GM18517 (cell line): ENCODE measurements around the gene SAMD3.
"Not testable (repeated sequence)": the region's sequence is repeated elsewhere in the genome, so short reads cannot be mapped to it uniquely, and the experiment has no call there.

Experiments used
- ATAC-seq: cut with Tn5 transposase; IDR thresholded peaks from one replicate; pipeline ENCODE4 v1.9.1; 2021; ENCODE audit warnings: mild to moderate bottlenecking, moderate library complexity; ENCODE audit not compliant: unreplicated experiment

The SAMD3 gene

DNA sequence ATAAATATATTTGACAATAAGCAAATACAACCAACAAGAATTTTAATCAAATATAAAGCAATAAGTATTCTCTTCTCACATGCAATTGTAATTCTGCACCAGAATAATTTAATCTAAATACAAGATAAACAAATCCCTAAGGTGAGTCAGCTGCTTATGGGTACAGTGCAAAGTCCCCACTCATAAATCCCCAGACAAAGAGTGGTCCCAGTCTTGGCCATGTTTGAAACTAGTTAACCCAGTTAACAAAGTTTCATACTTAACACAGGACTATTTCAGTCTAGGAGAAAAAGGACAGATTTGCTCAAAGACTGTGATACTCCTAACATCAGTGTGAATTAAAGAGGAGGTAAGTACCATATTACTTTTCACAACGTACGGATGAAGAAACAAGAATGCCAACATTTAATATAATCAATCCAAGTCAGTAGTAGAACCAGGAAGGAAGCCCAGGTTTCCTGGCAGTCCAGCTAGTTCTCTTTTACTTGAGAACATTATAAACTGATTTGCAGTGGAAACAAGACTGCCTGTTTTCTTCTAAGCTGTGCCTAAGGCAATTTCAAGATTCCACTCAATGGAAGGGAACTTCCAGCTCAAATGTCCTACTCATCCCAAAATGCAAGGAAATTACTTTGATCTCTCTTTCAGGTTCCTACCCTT is 10.4 kb downstream of the SAMD3 start:
- ATAC-seq: no peak

DNA sequence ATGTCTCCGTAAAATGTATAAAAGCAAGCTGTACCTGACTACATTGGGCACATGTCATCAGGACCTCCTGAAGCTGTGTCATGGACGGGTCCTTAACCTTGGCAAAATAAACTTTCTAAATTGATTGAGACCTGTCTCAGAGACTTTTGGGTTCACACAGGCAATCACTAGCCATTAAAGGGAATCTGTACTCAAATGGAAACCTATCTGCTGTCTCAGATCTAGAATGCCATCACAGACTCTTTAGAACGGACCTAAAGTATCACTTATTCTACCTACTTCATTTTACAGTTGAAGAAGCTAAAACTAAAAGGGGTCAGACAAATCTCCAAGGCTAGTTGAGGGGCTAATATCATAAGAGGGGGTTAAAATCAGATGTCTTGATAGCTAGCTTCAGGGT is 11.1 kb downstream of the SAMD3 start:
- no peak for ATAC-seq

DNA sequence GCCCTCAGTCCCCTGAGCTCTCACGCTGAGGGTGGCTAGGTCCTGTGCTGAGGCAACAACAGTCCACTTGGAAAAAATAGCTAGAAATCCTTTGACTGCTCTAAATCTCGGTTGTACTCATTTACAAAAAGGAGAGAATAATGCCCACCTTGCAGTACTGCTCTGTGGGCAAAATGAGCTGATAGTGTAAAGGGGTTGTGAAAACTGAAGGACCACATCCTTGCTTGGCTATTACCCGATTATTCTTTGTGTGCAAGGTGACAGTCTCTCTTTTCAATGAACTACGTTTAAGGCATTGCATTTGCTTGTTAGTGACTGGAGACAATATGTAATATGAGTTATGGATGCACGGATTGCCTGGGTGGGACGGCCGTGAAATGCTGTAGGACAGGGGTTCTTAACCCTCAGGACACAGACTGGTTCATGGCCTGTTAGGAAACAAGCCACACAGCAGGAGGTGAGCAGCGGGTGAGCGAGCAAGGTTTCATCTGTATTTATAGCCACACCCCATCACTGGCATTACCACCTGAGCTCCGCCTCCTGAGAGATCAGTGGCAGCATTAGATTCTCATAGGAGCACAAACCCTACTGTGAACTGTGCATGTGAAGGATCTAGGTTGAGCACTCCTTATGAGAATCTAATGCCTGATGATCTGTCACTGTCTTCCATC is 14.6 kb downstream of the SAMD3 start:
- ATAC-seq: no peak

DNA sequence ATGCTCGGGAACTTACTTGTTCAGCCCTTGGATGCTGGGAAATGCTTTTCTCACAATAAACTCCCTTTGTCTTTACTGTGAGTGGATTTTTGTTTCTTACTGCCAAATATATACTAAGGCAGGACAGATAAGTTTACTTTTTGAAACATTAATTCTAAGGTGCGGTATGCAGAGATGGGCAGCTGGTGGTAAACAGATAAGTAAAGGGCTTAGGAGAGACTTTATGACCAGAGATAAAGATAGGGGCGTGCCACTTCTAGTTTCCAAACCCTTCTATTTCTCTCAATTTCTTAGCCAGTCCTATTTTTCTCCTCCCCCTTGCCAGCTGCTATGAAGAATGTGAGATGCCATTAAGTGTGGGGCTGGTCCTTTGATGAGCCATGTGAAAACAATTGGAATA is 16.3 kb downstream of the SAMD3 start:
- ATAC-seq: no peak

DNA sequence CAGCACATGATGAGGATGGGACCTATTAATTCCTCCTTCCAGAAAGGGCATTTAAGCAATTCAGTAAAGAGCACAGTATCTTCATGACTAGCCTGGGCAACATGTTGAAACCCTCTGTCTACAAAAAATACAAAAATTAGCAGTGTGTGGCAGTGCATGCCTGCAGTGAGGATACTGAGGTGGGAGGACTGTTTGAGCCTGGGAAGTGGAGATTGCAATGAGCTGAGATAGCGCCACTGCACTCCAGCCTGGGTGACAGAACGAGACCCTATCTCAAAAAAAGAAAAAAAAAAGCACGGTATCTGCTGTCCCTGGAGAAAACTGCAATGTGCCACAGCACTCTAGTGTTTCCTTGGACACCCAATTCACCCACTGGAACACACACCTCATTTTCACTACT is 18.4 kb downstream of the SAMD3 start:
- ATAC-seq: no peak

DNA sequence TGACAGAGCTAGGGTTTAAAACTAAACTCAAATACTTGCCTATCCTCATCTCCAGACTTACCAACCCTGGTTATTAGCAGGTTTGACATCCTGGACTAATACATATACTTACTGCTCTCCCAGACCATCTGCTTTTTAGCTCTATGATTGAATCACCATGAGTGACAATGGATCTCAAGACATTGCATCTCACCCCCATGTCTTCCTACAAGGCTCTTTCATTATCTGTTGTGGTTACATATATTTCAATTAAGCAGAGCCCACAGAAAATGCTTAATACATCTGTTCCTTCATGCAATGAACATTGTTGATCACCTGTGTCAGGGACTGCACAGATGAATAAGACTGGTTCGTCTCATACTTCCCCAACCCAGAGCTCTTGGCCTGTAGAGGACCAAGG is 19.4 kb downstream of the SAMD3 start:
- no peak for ATAC-seq

DNA sequence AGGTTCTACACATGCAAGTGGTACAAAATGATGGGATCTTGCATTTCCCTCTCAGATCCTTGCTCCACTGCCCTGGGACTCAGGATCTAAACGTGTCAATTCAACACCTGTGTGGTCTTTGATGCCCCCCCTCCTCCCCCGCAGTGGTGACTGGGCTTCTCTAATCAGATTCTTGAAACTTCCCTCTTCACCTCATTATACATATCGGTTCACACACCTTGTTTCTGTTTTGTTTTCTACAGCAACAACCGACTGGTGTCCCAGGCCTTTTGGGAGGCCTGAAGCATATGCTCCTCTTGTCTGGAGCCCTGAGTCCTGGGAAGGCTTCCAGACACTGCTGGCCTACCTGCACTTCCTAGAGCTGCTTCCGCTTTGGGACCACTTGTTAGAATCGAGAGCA is 20.0 kb downstream of the SAMD3 start:
- peak; percentile 73 for ATAC-seq

DNA sequence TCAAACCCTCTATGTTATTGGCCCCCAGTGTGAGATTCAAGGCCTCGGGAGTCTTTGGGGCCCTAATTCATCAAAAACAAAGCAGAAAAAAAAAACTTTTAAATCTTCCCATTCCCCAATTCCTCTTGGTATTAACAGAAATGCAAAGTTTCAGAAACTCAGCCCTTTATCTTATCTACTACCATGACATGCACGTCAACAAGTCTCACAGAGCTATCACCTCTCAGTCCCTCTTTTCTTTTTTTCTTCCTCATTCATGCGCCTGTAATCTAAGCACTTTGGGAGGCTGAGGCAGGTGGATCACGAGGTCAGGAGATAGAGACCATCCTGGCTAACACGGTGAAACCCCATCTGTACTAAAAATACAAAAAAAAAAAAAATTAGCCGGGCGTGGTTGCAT is 22.7 kb downstream of the SAMD3 start:
- ATAC-seq: no peak

DNA sequence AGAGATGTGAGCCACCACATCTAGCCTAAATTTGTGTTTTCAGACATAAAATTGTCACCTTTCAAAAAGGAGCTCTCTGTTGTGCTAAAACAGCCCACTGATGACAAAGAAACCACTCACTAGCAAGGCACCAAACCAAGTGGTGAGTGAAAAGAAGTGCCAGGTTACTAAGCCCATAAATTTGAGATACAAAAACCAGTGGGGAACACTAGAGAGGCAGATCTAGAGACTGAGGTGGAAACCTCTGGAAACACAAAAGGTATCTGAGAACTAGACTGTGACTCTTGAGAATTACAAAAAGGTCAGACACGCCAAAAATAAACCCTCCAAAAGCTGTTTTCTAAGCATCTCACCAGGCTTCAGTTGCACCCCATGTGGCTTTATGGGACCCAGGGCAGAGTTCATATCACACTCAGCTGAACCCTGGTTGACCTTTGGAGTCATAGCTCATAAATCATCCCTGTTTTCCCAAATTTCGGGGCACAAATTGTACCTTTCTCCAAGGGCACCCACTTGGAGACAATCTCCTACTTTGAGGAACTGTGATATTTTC is 24.2 kb downstream of the SAMD3 start:
- ATAC-seq: no peak

DNA sequence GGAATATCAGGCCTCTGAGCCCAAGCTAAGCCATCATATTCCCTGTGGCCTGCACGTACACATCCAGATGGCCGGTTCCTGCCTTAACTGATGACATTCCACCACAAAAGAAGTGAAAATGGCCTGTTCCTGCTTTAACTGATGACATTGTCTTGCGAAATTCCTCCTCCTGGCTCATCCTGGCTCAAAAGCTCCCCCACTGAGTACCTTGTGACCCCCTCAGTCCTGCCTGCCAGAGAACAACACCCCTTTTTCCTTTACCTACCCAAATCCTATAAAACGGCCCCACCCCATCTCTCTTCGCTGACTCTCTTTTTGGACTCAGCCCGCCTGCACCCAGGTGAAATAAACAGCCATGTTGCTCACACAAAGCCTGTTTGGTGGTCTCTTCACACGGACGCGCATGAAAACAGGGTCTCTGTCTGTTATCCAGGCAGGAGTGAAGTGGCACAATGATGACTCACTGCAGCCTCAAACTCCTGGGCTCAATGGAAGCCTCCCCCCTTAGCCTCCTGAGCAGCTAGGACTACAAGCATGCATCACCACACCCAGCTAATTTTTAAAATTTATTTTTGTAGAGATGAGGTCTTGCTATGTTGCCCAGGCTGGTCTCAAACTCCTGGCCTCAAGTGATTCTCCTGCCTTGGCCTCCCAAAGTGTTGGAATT is 24.8 kb downstream of the SAMD3 start:
- ATAC-seq: not testable (repeated sequence)

DNA sequence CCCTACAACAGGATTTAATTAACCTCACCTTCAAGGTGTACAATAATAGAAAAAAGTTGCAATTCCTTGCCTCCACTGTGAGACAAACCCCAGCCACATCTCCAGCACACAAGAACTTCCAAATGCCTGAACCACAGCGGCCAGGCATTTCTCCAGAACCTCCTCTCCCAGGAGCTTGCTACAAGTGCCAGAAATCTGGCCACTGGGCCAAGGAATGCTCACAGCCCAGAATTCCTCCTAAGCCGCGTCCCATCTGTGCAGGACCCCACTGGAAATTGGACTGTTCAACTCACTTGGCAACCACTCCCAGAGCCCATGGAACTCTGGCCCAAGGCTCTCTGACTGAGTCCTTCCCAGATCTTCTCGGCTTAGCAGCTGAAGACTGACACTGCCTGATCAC is 28.3 kb downstream of the SAMD3 start:
- ATAC-seq: not testable (repeated sequence)

DNA sequence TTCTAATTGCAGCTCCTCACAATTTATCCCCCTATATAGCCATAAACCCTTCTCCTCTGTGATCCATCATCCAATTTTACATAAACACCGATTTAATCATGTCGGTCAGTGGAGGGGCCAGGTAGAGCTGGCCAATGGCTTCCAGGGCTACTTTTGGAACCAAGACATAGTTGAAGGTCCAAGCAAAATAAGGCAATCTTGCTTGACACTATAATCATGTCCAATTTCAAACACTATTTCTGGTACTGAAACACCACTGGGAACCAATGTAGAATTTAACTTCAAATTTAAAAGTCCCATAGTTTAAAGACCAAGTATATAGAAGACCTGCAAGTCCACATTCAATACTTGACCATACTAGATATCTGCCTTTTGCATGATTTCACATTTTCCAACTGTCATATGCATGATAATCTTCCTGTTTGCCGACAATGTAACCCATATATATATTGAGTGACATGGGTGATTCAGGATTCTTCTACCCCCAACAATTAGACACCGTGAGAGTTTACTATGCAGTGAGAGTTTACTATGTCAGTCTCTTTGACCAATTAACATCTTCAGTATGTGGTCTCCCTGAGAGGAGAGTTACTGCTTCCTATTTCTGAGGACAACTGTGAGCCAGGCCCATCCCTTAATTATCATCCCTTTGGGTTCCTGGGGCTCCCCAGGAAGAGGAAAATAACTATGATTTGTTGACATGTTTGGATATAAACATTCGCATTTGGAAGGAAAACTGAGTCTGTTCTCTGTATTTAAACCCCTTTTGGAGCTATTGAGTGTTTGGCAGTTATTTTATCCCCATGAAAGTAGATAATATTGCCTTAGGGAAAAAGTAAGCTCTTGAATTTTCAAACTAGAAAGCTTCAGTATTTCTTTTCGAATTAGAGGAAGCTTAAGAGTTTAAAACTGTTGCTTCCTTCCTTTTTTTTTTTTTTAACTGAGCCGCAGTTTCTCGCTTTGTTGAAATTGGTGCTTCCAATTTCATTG is 31.8 kb downstream of the SAMD3 start:
- no peak for ATAC-seq

DNA sequence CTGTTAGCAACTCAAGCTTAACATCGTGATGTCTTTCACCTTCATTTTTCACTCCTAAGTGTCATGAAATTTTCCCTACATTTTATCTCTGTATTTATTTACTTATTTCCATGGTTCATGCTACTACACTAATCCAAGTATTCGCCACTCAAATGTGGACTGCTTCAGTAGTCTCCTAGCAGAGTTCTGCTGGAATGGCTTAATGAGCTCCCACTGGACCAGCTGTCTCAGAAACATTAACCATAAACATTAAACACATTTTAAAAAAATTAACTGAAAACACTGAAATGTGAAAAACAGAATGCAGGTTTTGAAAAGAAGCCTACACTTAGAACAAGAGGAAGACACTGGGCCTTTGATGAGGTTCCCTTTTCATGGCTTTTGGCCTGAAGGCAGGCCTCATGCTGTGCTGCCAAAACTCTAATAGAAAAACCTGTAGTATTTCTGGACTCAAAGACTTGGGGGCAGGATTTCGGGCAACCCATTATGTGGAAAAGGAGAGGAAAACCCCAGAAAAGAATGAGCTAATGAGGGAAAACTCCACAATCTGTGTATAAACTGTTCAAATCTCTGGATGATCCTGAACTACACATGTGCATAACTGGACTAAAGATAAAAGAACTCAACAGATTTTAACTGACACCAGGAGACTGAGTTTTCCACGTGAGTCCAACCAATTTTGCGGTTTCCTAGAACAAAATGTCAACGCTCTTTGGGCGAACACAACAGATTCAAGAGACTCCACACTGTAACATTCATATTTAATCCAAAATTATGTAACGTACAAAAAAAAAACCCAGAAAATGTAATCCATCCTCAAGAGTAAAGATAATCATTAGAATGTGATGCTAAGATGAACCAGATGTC is 33.0 kb downstream of the SAMD3 start:
- ATAC-seq: no peak

DNA sequence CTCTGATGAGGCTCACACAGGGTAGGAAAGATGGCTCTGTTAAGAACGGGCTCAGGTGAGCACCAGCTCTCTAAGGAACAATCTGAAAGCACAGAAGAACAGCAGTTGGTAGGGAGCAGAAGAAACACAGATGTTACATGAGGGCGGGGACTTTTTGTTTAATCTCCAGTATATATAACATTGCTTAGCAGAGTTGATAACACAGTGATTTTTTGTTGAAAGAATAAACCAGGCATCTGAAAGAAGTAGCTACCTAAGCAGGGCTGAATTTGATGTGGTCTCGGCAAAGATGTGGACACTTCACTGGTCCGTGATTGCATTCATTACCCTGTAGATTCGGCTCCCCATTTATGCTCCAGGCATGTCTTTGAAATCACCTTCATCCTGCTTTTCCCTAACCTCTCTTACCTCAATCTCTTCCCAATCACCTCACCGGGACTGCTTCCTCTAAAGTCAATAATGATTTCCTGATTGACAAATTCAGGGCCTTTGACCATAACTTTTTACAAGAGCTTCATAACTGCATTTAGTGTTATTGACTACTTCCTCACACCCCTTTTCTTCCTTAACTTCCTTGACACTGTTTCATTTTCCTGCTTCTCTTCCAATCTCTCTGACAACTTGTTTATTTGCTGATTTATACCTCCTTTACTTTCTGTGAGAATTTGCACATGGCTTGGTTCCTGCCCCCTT is 34.4 kb downstream of the SAMD3 start:
- no peak for ATAC-seq

DNA sequence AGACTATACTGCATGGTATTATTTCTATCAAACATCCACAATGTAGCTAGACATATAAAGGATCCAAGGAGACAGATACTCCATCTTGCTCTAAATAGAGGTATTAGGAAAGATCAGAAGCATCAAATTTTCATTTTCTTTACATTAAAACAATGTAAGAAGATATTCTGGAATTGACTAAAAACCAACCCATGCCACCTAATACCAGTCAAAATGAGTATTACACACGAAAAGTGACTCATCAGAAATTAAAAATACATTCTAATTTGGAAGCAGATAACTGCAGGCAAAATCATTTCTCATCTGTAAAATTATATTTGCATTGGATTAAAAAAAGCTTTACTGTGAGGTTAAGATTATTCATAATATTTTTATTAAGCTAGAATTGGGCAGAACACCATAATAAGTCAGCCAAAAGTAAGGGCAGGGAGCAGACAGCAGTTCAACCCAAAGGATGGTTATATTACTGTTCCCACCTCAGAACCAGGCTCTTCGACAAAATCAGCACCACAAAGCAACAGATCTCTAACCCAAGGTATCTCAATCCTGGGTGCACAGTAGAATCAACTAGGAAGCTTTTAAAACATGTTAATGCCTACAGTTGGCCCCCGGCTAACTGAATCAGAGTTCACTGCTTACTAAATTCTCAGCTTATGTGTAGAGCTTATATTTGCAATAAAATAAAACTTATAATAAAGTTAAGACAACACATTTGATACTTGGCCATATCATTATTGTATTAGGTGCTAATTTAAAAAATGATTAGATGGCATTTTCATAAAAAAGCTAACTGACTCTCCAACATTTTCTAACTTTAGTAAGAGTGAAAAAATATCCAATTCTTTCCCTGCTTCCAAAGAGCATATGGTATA is 35.2 kb downstream of the SAMD3 start:
- ATAC-seq: no peak

DNA sequence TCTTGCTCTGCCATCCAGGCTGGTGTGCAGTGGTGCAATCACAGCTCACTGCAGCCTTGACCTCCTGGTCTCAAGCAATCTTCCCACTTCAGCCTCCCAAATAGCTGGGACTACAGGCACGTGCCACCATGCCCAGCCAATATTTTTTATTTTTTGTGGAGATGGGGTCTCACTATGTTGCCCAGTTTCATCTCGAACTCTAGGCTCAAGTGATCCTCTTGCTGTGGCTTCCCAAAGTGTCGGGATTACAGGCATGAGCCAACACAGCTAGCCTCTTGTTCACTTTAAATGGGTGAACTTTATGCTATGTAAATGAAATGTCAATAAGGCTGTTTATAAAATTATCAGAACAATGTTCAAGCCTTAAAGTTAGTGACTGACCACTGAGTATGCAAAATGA is 37.1 kb downstream of the SAMD3 start:
- no peak for ATAC-seq

DNA sequence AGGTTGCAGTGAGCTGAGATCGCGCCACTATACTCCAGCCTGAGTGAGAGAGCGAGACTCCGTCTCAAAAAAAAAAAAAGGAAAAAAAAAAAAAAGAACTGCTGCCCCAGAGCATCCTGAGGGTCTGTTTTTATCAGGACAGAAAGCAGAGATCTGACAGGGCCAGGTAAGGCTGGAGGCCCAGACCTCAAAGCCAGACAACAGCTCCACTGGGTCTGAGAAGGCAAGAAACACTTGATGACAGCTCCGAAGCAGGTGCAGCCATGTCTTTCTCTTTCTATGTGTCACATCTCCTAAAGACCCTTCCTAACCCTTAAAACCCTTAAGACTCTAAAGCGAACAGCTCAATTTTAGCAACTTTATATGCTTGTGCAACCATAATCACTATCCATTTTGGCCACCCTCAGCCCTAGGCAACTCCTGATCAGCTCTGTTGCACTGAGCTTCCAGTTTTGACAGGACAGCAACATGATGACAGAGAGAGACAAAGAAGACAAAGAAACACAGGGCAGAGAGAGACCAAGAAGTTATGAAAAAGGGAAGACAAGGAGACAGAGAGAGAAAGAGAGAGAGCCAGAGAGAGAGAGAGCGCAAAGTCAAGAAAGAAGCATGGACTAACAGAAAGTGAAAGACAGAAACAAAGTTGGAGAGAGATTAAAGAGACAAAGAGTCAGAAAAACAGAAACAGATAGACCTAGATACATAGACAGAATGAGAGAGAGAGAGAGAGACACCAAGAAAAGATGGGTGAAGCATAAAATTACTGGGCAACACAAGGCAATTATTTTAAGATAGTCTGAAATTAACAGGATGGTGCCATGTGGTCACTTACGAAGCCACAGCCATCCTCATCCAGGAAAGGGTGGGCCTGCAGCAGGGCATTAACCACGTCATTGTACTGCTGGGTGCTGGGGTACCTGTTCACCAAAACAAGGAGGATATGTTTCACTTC is 39.2 kb downstream of the SAMD3 start:
- peak; percentile 85 for ATAC-seq
